Calu3 (cell line): Measurements from ENCODE around the gene TYW1. TPM values are rescaled to one million over a fixed set of nuclear protein-coding genes. Genes with fewer than 3 reads are reported as not detected.
"Not testable (repeated sequence)": the region's sequence is repeated elsewhere in the genome, so short reads cannot be mapped to it uniquely, and the experiment has no call there.

Experiments used
- BruUV-seq: library from RNA; stranded (reverse); fragments of 400-500 nt; replicated peaks from 2 replicates; lab custom pipeline; 2021; lab: Mats Ljungman, UMichigan
- CTCF ChIA-PET: fragments of 300-600 bp; sonication (Branson Sonifier 250); formaldehyde crosslinking; loops from one replicate; lab custom pipeline; 2022; ENCODE audit warnings: antibody characterized with exemption; lab: Charles Lee
- DNase-seq: peaks from one replicate; pipeline ENCODE4 v3.0.0; 2022
- H3K27ac Mint-ChIP-seq: one replicate; pipeline ENCODE4 v1.8.0; 2022; ENCODE audit warnings: mixed read lengths; ENCODE audit not compliant: unreplicated experiment
- H3K27me3 Mint-ChIP-seq: one replicate; pipeline ENCODE4 v1.8.0; 2022; ENCODE audit warnings: mixed read lengths; ENCODE audit not compliant: unreplicated experiment
- H3K36me3 Mint-ChIP-seq: one replicate; pipeline ENCODE4 v1.8.0; 2022; ENCODE audit warnings: mild to moderate bottlenecking, moderate library complexity, mixed read lengths; ENCODE audit not compliant: insufficient read depth, unreplicated experiment
- H3K4me1 Mint-ChIP-seq: one replicate; pipeline ENCODE4 v1.8.0; 2022; ENCODE audit warnings: mild to moderate bottlenecking, low read depth, mixed read lengths; ENCODE audit not compliant: unreplicated experiment
- H3K4me3 Mint-ChIP-seq: one replicate; pipeline ENCODE4 v1.8.0; 2022; ENCODE audit warnings: mild to moderate bottlenecking, low read depth, moderate library complexity, mixed read lengths; ENCODE audit not compliant: unreplicated experiment
- H3K9me3 Mint-ChIP-seq: one replicate; pipeline ENCODE4 v1.8.0; 2022; ENCODE audit warnings: low read depth, mixed read lengths; ENCODE audit not compliant: unreplicated experiment
- CTCF ChIP-seq: fragments of 200-600 bp; IDR thresholded peaks from one replicate; pipeline ENCODE4 v1.8.0; 2022; ENCODE audit warnings: antibody characterized with exemption; ENCODE audit not compliant: unreplicated experiment
- intact Hi-C: fragments of 100-400 bp; cut with micrococcal nuclease; formaldehyde crosslinking; loops from one replicate; pipeline ENCODE4 v1.10.0; 2022; ENCODE audit not compliant: unreplicated experiment
- total RNA-seq: library from RNA; stranded (reverse); gene quantifications from 2 replicates; pipeline ENCODE4 v1.2.3, GENCODE V29; 2022

The TYW1 gene
- total RNA-seq, 1 experiment from 2014 or later = 12.1 TPM

- H3K27ac Mint-ChIP-seq, H3K4me3 Mint-ChIP-seq, CTCF ChIA-PET: not testable (repeated sequence)
Observed at GRCh38 chr7:67052161-67052560, 55.5 kb downstream of the TYW1 start.

GRCh38 chr7:67056683-67057082, 60.0 kb downstream of the TYW1 start:
- no peaks in the 10 kb centered on the region for H3K36me3 Mint-ChIP-seq
- no peak for TF ChIP-seq CTCF
- no peak overlapping the region for H3K4me3 Mint-ChIP-seq
- H3K9me3 Mint-ChIP-seq = no peaks in the 10 kb centered on the region
- H3K27me3 Mint-ChIP-seq = no peaks in the 10 kb centered on the region
- no TSS peak for BruUV-seq
- H3K4me1 Mint-ChIP-seq = no peaks in the 10 kb centered on the region
- DNase-seq = no peak
- intact Hi-C loops = no loop called here
- CTCF ChIA-PET = no interaction called here
- no peak overlapping the region for H3K27ac Mint-ChIP-seq

More at GRCh38 chr7:67052161-67052560, 55.5 kb downstream of the TYW1 start:
- H3K36me3 Mint-ChIP-seq, BruUV-seq, H3K4me1 Mint-ChIP-seq, H3K27me3 Mint-ChIP-seq, intact Hi-C loops, DNase-seq, H3K9me3 Mint-ChIP-seq: not testable (repeated sequence)

- H3K27ac Mint-ChIP-seq, H3K9me3 Mint-ChIP-seq, H3K4me3 Mint-ChIP-seq, DNase-seq, BruUV-seq, CTCF ChIA-PET, H3K4me1 Mint-ChIP-seq, H3K36me3 Mint-ChIP-seq, intact Hi-C loops, H3K27me3 Mint-ChIP-seq: not testable (repeated sequence)
Observed at GRCh38 chr7:67061321-67061720, 64.7 kb downstream of the TYW1 start.

- H3K36me3 Mint-ChIP-seq, H3K9me3 Mint-ChIP-seq, H3K27me3 Mint-ChIP-seq, H3K4me1 Mint-ChIP-seq, CTCF ChIA-PET, H3K27ac Mint-ChIP-seq, intact Hi-C loops, H3K4me3 Mint-ChIP-seq, DNase-seq, BruUV-seq: not testable (repeated sequence)
Observed at GRCh38 chr7:67062802-67063201, 66.2 kb downstream of the TYW1 start.

GRCh38 chr7:67066950-67067622, 70.5 kb downstream of the TYW1 start:
- BruUV-seq, H3K9me3 Mint-ChIP-seq, H3K36me3 Mint-ChIP-seq, CTCF ChIA-PET, intact Hi-C loops, H3K27me3 Mint-ChIP-seq, H3K4me1 Mint-ChIP-seq, DNase-seq, H3K27ac Mint-ChIP-seq, H3K4me3 Mint-ChIP-seq: not testable (repeated sequence)

GRCh38 chr7:67076120-67076519, 79.5 kb downstream of the TYW1 start:
- DNase-seq, CTCF ChIA-PET, BruUV-seq, H3K9me3 Mint-ChIP-seq, H3K27me3 Mint-ChIP-seq, H3K27ac Mint-ChIP-seq, H3K4me1 Mint-ChIP-seq, H3K36me3 Mint-ChIP-seq, H3K4me3 Mint-ChIP-seq, intact Hi-C loops: not testable (repeated sequence)

- H3K27me3 Mint-ChIP-seq, BruUV-seq, H3K9me3 Mint-ChIP-seq, H3K36me3 Mint-ChIP-seq, DNase-seq, intact Hi-C loops, H3K4me1 Mint-ChIP-seq, H3K27ac Mint-ChIP-seq, H3K4me3 Mint-ChIP-seq, CTCF ChIA-PET: not testable (repeated sequence)
Observed at GRCh38 chr7:67082880-67083279, 86.2 kb downstream of the TYW1 start.

- CTCF ChIA-PET, BruUV-seq, intact Hi-C loops: not testable (repeated sequence)
Observed at GRCh38 chr7:67089261-67089660, 92.6 kb downstream of the TYW1 start.

GRCh38 chr7:67091053-67091452, 94.4 kb downstream of the TYW1 start:
- CTCF ChIA-PET, H3K4me1 Mint-ChIP-seq, DNase-seq, H3K36me3 Mint-ChIP-seq, H3K27ac Mint-ChIP-seq, H3K4me3 Mint-ChIP-seq, H3K9me3 Mint-ChIP-seq, intact Hi-C loops, H3K27me3 Mint-ChIP-seq, BruUV-seq: not testable (repeated sequence)

More at GRCh38 chr7:67089261-67089660, 92.6 kb downstream of the TYW1 start:
- not testable (repeated sequence) for H3K36me3 Mint-ChIP-seq, H3K4me3 Mint-ChIP-seq, H3K9me3 Mint-ChIP-seq, H3K27me3 Mint-ChIP-seq, H3K27ac Mint-ChIP-seq, H3K4me1 Mint-ChIP-seq
- peak; percentile 25 for DNase-seq
